Nephron progenitor cell (in vitro differentiated cells): ENCODE results near the gene SLC39A13.

ENCODE experiments used
- DNase-seq: peaks from one replicate; pipeline ENCODE4 v3.0.0; 2021
- H3K27ac Mint-ChIP-seq: 2 replicates; pipeline ENCODE4 v1.8.0; 2021; ENCODE audit warnings: mild to moderate bottlenecking, moderate library complexity, mixed read lengths
- H3K27me3 Mint-ChIP-seq: 2 replicates; pipeline ENCODE4 v1.8.0; 2021; ENCODE audit warnings: mild to moderate bottlenecking, low read depth, mixed read lengths; ENCODE audit not compliant: poor library complexity
- H3K36me3 Mint-ChIP-seq: 2 replicates; pipeline ENCODE4 v1.8.0; 2021; ENCODE audit warnings: low read depth, mixed read lengths
- H3K4me1 Mint-ChIP-seq: 2 replicates; pipeline ENCODE4 v1.8.0; 2021; ENCODE audit warnings: mixed read lengths
- H3K4me3 Mint-ChIP-seq: 2 replicates; pipeline ENCODE4 v1.8.0; 2021; ENCODE audit warnings: mild to moderate bottlenecking, moderate library complexity, mixed read lengths
- H3K9me3 Mint-ChIP-seq: 2 replicates; pipeline ENCODE4 v1.8.0; 2021; ENCODE audit warnings: mild to moderate bottlenecking, moderate library complexity, mixed read lengths
- TF ChIP-seq, protein P1 (sequence below): fragments of 200-600 bp; sonication (generic); IDR thresholded peaks from 2 replicates; pipeline ENCODE4 v1.5.0; 2021; ENCODE audit warnings: antibody characterized with exemption

Gene SLC39A13

DNA sequence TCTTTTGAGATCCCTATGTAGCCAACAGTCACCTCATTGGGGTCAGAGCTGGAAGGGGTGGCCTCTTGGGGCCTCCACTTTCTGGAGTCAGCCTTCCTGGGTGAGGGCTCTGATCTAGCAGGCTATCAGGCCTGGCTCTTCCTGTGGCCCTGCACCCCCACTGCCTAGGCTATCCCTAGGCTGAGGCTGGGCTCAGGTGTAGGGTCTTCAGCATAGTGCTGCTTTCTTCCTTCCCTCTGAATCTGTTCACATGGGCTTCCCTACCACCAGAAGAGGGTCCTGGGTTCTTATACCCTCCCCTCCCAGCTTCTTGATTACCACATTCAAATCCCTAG, 29.6 kb upstream of the SLC39A13 start:
- Mint-ChIP-seq H3K36me3 (no peaks in the 10 kb centered on the region), H3K27me3 (peaks cover 6% of the 10 kb centered on the region), H3K27ac (no peak overlapping the region), H3K4me1 (peaks cover 35% of the 10 kb centered on the region), H3K4me3 (no peak overlapping the region), H3K9me3 (peaks cover 4% of the 10 kb centered on the region)
- TF ChIP-seq, protein P1, sequence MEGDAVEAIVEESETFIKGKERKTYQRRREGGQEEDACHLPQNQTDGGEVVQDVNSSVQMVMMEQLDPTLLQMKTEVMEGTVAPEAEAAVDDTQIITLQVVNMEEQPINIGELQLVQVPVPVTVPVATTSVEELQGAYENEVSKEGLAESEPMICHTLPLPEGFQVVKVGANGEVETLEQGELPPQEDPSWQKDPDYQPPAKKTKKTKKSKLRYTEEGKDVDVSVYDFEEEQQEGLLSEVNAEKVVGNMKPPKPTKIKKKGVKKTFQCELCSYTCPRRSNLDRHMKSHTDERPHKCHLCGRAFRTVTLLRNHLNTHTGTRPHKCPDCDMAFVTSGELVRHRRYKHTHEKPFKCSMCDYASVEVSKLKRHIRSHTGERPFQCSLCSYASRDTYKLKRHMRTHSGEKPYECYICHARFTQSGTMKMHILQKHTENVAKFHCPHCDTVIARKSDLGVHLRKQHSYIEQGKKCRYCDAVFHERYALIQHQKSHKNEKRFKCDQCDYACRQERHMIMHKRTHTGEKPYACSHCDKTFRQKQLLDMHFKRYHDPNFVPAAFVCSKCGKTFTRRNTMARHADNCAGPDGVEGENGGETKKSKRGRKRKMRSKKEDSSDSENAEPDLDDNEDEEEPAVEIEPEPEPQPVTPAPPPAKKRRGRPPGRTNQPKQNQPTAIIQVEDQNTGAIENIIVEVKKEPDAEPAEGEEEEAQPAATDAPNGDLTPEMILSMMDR = no peak
- no peak for DNase-seq

DNA sequence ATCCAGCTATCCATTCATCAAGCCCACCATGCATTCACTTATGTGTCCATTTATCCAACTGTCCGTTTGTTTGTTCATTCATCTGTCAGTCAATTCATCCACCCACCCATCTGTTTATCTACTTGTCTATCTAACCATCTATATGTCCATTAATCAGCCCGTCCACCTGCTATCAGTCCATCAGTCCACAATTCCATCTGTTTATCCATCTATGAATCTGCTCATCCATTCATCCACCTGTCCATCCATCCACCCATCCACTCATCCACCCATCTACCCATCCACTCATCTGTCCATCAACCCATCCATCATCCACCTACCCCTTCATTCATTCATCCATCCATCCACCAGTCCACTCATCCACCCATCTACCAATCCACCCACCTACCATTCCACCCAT, 29.1 kb upstream of the SLC39A13 start:
- Mint-ChIP-seq H3K27ac (no peak overlapping the region), H3K4me1 (peaks cover 35% of the 10 kb centered on the region), H3K36me3 (no peaks in the 10 kb centered on the region), H3K4me3 (no peak overlapping the region), H3K9me3 (peaks cover 4% of the 10 kb centered on the region), H3K27me3 (peaks cover 6% of the 10 kb centered on the region)
- no peak for DNase-seq
- TF ChIP-seq, protein P1 = no peak

DNA sequence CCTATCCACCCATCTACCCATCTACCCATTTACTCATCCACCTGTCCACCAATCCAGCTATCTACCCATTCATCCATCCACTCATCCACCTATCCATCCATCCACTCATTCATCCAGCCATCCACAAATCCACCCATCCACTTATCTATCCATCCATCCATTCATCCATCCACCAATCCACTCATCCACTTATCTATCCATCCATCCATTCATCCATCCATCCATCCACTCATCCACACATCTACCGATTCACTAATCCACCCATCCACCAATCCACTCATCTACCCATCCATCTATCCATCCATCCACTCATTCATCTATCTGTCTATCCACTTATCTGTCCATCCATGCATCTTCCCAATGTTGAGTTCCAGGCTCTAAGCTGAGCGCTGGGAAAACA, 28.3 kb upstream of the SLC39A13 start:
- Mint-ChIP-seq H3K4me3 (no peak overlapping the region), H3K9me3 (peaks cover 4% of the 10 kb centered on the region), H3K4me1 (peaks cover 32% of the 10 kb centered on the region), H3K36me3 (no peaks in the 10 kb centered on the region), H3K27me3 (peaks cover 6% of the 10 kb centered on the region), H3K27ac (no peak overlapping the region)
- TF ChIP-seq, protein P1 = no peak
- DNase-seq = no peak

DNA sequence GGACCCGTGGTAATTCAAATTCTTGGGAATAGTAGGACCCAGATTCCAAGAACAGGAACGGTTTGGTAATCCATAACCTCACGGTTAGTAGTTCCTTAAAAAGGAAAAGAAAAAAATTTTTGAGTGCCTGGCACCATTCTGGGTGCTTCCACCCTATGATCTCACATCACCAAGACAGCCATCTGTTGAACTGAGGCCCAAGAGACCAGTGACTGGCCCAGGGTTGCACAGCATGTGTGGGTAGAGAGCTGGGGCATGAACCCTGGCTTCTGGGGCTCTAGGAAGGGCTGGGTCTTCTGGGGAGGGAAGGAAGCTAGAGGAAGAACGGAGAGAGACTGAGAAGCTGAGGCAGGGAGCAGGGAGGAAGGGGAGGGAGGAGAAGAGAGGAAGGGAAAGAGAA, 25.3 kb upstream of the SLC39A13 start:
- Mint-ChIP-seq H3K36me3 (no peaks in the 10 kb centered on the region), H3K27me3 (peaks cover 9% of the 10 kb centered on the region), H3K4me3 (no peak overlapping the region), H3K27ac (no peak overlapping the region), H3K4me1 (peaks cover 16% of the 10 kb centered on the region), H3K9me3 (peaks cover 4% of the 10 kb centered on the region)
- TF ChIP-seq, protein P1 = no peak
- no peak for DNase-seq

DNA sequence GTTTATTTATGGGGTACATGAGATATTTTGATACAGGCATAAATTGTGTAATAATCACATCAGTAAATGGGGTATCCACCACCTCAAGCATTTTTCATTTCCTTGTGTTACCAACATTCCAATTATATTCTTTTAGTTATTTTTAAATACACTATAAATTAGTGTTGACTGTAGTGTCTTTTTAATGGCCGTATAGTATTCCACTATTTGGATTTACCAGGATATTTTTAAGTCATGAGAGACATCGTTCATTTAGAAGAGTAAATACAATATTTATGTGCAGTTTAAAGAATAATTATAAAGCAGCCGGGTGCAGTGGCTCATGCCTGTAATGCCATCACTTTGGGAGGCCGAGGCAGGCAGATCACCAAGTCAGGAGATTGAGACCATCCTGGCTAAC, 23.9 kb upstream of the SLC39A13 start:
- Mint-ChIP-seq H3K27ac (no peak overlapping the region), H3K9me3 (peaks cover 4% of the 10 kb centered on the region), H3K27me3 (peaks cover 9% of the 10 kb centered on the region), H3K36me3 (no peaks in the 10 kb centered on the region), H3K4me1 (peaks cover 16% of the 10 kb centered on the region), H3K4me3 (no peak overlapping the region)
- no peak for DNase-seq
- TF ChIP-seq, protein P1 = no peak

DNA sequence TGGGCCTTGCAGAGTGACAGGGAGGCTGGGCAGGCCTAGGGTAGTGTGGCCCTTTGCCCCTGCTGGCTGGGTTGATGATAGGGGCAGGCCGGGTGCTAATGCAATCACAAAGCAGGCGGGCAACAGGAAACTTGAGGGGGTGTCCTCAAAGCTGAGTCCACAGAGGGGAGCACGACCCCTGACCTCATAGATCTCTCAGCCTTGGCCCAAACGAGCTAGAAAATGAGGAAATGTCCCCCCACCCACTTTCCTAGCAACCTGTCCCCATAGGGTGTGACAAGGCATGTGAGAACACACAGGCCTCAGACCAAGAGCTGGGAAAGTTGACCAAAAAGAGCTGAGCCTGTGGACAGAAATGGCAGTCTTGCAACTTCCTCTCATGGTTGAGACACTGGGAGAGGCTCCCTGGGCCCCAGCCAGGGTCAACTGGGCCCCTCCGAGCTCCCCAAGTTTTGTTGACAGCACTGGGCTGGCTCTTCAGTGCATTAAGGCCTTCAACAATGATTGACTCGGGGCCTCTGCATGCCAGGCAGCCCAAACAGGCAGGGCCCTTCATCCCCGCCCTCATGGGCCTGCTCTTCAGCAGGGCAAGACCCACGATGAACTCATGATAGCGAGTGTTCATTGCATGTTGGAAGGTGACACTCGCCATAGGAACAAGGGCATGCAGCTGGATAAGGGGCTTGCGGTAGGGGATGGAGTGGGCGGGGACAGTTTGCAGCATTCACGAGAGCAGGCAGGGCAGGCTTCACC, 20.3 kb upstream of the SLC39A13 start:
- Mint-ChIP-seq H3K4me3 (no peak overlapping the region), H3K9me3 (peaks cover 4% of the 10 kb centered on the region), H3K36me3 (no peaks in the 10 kb centered on the region), H3K27ac (no peak overlapping the region), H3K4me1 (peaks cover 30% of the 10 kb centered on the region), H3K27me3 (peaks cover 8% of the 10 kb centered on the region)
- TF ChIP-seq, protein P1 = no peak
- no peak for DNase-seq
